Naive thymus-derived CD8-positive, alpha-beta T cell (primary cell): ENCODE measurements around the gene LGALS12. TPM values are rescaled to one million over a fixed set of nuclear protein-coding genes. Genes with fewer than 3 reads are reported as not detected.
"Not testable (repeated sequence)": the region's sequence is repeated elsewhere in the genome, so short reads cannot be mapped to it uniquely, and the experiment has no call there.

Source experiments
- ATAC-seq, 2 donors: fragments of 150-1000 bp; cut with Tn5 transposase in 1 of 2; sonication (Bioruptor Pico), chemical (Tn5 transposase) in 1 of 2; 1 replicate in 1 of 2; 2 replicates in 1 of 2; pipeline ENCODE4 v1.10.0; 2021; ENCODE audit warnings: mild to moderate bottlenecking in 2 of 2, moderate library complexity in 2 of 2
- POLR2A ChIA-PET: fragments of 350-600 bp; sonication (Branson Sonifier 250); formaldehyde crosslinking; loops from one replicate; lab custom pipeline; 2021; ENCODE audit warnings: antibody characterized with exemption; lab: Charles Lee
- DNase-seq, 10 donors: peaks; one replicate each; pipeline versions ENCODE4 v3.0.0 to v3.0.0-alpha.2; 2020 to 2022
- H3K27ac Mint-ChIP-seq, 10 donors: one replicate each; pipeline ENCODE4 v1.8.0; 2020 to 2022; ENCODE audit warnings: mild to moderate bottlenecking in 10 of 10, mixed read lengths in 10 of 10, moderate library complexity in 4 of 10, inconsistent platforms in 1 of 10
- H3K27me3 Mint-ChIP-seq, 5 donors: one replicate each; pipeline ENCODE4 v1.8.0; 2021 to 2022; ENCODE audit warnings: mixed read lengths in 5 of 5
- H3K36me3 Mint-ChIP-seq, 3 donors: one replicate each; pipeline ENCODE4 v1.8.0; 2020 to 2022; ENCODE audit warnings: mixed read lengths in 3 of 3, mild to moderate bottlenecking in 2 of 3, inconsistent platforms in 1 of 3
- H3K4me1 Mint-ChIP-seq, 4 donors: one replicate each; pipeline ENCODE4 v1.8.0; 2021 to 2022; ENCODE audit warnings: mixed read lengths in 4 of 4
- H3K4me3 Mint-ChIP-seq, 10 donors: one replicate each; pipeline ENCODE4 v1.8.0; 2020 to 2022; ENCODE audit warnings: mild to moderate bottlenecking in 10 of 10, mixed read lengths in 10 of 10, moderate library complexity in 6 of 10, inconsistent platforms in 1 of 10
- H3K9me3 Mint-ChIP-seq, 9 donors: one replicate each; pipeline ENCODE4 v1.8.0; 2020 to 2022; ENCODE audit warnings: mixed read lengths in 9 of 9, mild to moderate bottlenecking in 3 of 9, inconsistent platforms in 1 of 9, moderate library complexity in 1 of 9
- polyA plus RNA-seq, 3 donors: library from polyadenylated mRNA; unstranded; fragments of 300-500 nt; fragmentation: Illumina TruSeq; gene quantifications; one replicate each; pipeline ENCODE4 v1.2.3, GENCODE V29; 2021
- total RNA-seq, 8 experiments: library from RNA in 2 of 8; stranded (reverse) in 2 of 8; gene quantifications; one replicate each; pipeline ENCODE4 v1.2.3 and lab custom pipeline; 2021 to 2026

Gene LGALS12
- total and polyA plus RNA-seq, 5 experiments from 2014 or later = not detected

DNA sequence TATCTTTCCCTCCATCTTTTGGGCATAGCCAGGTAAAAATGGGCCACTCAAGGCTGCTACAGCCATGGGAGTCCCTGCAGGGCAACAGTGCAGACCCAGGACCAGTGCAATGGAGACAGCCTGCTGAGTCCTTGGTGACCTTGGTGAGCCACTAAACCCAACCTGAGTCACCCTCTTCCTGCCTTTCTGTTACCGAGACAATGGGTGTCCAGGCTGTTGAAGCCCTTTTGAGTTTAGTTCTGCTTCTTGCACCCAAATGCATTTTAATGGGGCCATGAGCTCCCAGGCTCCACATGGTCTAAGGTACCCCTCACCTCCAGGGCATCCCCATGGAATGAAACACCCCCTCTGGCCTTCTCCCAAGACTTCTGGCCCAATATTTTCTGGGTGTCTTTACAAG, 29.9 kb downstream of the LGALS12 start:
- H3K4me1 Mint-ChIP-seq = peaks cover 45 to 95% (median 91%) of the 10 kb centered on the region in 4 donors
- POLR2A ChIA-PET = interaction anchor here (1.3 to 9.9 kb wide), 6 partner anchors 11 to 44 kb away, joined by 3 to 226 read pairs (median 16); partner anchors contain the start of gene PLAAT5
- no peak for ATAC-seq
- peak in 1 of 10 donors; percentile 44 for DNase-seq
- no peaks in the 10 kb centered on the region for H3K27me3 Mint-ChIP-seq
- no peaks in the 10 kb centered on the region for H3K9me3 Mint-ChIP-seq
- H3K4me3 Mint-ChIP-seq = peak overlapping the region; percentile 89 to 99 (median 94)
- H3K36me3 Mint-ChIP-seq = peaks cover 0 to 19% (median 0%) of the 10 kb centered on the region in 3 donors
- peak overlapping the region; percentile 91 to 99 (median 98) for H3K27ac Mint-ChIP-seq

DNA sequence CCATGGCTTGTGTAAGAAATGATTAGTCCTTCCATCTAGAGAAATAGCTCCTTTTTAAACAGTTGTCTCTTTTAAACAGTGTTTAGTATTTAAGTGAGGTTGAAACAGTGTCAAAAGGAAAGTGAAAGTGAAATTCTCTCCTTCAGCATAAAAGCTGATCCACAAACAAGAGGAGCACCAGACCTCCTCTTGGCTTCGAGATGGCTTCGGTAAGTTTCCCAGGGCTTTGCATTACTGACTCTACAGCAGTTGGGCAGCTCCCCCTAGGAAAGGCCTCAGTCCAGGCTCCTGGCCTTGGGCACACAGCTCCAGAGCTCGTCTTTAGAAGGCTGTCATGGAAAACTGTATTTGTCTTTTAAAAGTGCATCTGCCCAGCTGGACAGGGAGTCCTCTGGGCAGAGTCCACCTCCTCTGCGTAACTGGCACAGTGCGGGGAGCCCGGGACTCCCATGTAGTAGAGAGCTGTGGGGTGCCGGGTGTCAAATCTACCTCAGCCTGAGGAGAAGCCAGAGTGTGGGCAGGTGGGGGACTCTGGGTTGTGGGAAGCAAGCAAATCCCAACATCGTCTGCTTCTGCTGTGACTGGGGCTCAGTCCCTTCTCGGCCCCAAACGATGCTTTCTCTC, 30.9 kb downstream of the LGALS12 start, which contains the start of gene PLAAT4:
Gene PLAAT4, plus strand, starts transcription at position 140 of the 624 bp plus-strand sequence. Its CDS starts 61 bp downstream, at position 201.
- Mint-ChIP-seq H3K36me3 (peaks cover 0 to 20% (median 0%) of the 10 kb centered on the region in 3 donors), H3K4me3 (peak within 1 kb of the TSS; percentile 89 to 99 (median 94)), H3K9me3 (no peaks in the 10 kb centered on the region), H3K27ac (peak within 1 kb of the TSS; percentile 91 to 99 (median 98)), H3K27me3 (no peaks in the 10 kb centered on the region), H3K4me1 (peaks cover 42 to 94% (median 90%) of the 10 kb centered on the region in 4 donors)
- peak in 7 of 10 donors; percentile 28 to 64 (median 51) for DNase-seq
- peak; percentile 66 to 74 for ATAC-seq
- POLR2A ChIA-PET = interaction anchor here (1.0 to 9.9 kb wide), 13 partner anchors 8 to 656 kb away, joined by 3 to 226 read pairs (median 7); partner anchors contain the start of genes PLAAT3, PLAAT5, RTN3 and SLC3A2

DNA sequence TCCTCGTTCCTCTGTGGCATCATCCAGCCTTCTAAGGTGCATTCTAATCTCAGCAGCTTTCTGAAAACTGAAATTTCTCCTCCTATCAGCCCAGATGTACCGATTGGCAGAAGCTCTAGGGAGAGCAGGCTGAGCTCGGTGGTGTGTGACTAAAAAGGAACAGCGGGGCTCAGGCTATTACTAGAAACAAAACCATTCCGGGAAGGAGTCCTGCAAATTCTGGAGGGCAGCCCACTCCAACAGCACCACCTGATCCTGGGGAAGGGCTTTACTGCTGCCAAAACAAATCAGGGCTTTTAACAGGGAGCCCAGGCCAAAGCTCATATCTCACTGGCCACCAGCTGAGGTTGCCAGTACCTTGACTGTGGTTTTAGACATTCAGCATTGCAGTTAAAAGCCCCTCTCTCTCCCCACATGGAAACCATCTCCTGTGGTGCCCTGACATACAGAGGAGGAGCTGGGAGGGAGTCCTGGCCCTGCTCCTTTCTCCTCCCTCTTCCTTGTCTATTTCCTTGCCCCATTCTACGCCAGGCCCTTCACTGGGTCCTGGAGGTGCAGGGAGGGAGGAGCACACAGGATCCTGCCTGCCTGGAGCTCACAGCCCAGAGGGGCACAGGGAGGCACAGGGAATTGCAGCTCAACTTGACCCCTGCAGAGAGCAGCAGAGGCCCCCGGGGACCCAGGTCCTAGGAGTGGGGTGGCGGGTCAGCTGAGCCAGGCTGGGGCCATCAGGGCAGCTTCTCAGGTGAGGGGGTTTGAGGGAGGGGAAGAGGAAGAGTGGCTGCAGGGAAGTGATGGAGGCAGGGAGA, 31.6 kb downstream of the LGALS12 start:
- H3K9me3 Mint-ChIP-seq = no peaks in the 10 kb centered on the region
- DNase-seq (peak in 3 of 10 donors; percentile 25 to 63 (median 26)), ATAC-seq (peak; percentile 38 to 54)
- peaks cover 39 to 94% (median 88%) of the 10 kb centered on the region in 4 donors for H3K4me1 Mint-ChIP-seq
- H3K36me3 Mint-ChIP-seq = peaks cover 1 to 24% (median 3%) of the 10 kb centered on the region in 3 donors
- no peaks in the 10 kb centered on the region for H3K27me3 Mint-ChIP-seq
- H3K4me3 Mint-ChIP-seq = peak overlapping the region; percentile 89 to 99 (median 94)
- H3K27ac Mint-ChIP-seq = peak overlapping the region; percentile 91 to 99 (median 98)
- POLR2A ChIA-PET = interaction anchor here (0.6 to 9.9 kb wide), 14 partner anchors 8 to 657 kb away, joined by 3 to 226 read pairs (median 6); partner anchors contain the start of genes ATL3, PLAAT3, PLAAT5 and RTN3

DNA sequence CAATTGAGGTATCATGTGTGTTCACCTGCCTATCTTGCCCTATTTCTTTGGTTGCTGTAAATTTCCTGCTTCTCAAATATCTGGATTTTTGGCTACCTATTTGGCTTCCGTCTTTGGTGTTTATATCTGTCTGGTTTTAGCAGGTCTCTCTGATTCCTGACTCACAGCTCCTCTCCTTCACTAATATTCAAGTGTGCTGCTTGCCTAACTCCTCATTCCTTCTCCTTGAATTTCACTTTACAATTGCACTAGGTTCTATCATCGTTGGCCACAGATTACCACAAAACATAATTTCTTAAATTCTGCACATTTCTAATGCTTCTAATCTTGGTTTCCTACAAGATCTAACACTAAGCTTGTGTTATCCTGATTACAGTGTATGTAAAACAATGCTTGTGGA, 36.6 kb downstream of the LGALS12 start:
- not testable (repeated sequence) for ATAC-seq, DNase-seq, H3K27me3 Mint-ChIP-seq, H3K9me3 Mint-ChIP-seq
- Mint-ChIP-seq H3K27ac (peak overlapping the region in 8 of 10 donors; percentile 4 to 86 (median 54)), H3K36me3 (peaks cover 5 to 72% (median 27%) of the 10 kb centered on the region in 3 donors), H3K4me3 (peak overlapping the region in 4 of 10 donors; percentile 2 to 18 (median 6)), H3K4me1 (peaks cover 36 to 69% (median 68%) of the 10 kb centered on the region in 4 donors)
- POLR2A ChIA-PET = interaction anchor here (1.8 kb wide), 1 partner anchor 9 kb away, joined by 9 read pairs; no protein-coding TSS in a partner anchor

DNA sequence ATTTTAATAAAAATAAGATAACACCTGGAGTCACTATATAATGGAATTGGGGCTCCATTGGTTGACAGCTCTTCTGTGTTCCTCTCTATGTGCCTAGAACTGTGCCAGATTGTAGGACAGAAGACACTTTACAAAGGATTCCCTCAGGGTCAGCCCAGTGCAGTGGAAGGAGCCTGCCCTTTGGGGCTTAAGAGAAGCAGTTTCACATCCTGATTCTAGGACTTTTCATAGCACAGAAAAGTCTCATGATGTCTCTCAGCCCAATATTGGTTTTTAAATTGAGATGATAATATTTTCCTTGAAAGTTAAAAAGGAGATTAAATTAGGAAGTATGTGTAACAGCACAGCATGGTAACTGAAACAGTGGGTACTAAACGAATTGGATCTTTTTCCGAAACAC, 37.8 kb downstream of the LGALS12 start:
- DNase-seq = no peak
- Mint-ChIP-seq H3K4me1 (peaks cover 27 to 63% (median 60%) of the 10 kb centered on the region in 4 donors), H3K4me3 (no peak overlapping the region), H3K27me3 (no peaks in the 10 kb centered on the region), H3K36me3 (peaks cover 5 to 70% (median 31%) of the 10 kb centered on the region in 3 donors), H3K27ac (peak overlapping the region; percentile 49 to 85 (median 62)), H3K9me3 (no peaks in the 10 kb centered on the region)
- POLR2A ChIA-PET = interaction anchor here (1.8 kb wide), 1 partner anchor 8 kb away, joined by 9 read pairs; no protein-coding TSS in a partner anchor
- no peak for ATAC-seq

DNA sequence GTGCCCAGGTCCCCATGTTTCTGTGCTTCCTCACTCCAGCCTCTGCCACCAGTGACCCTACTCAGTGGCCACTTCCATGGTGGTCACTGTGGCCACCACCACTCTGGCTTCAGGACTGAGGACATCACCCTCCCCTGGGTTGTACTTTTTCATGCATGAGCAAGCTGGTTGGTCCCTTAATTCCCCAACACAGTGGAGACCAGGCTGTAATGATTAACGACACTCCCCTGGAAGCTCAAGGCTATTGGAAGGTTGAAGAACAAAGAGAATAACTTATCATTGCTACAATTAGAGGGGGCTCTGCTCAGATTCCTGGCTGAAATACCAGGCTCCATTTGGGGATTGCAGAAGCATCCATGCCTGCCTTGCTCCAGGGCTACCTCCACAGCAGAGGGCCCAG, 41.2 kb downstream of the LGALS12 start:
- Mint-ChIP-seq H3K36me3 (peaks cover 5 to 54% (median 31%) of the 10 kb centered on the region in 3 donors), H3K9me3 (no peaks in the 10 kb centered on the region), H3K27ac (peak overlapping the region; percentile 45 to 89 (median 74)), H3K4me3 (no peak overlapping the region), H3K4me1 (peaks cover 27 to 62% (median 54%) of the 10 kb centered on the region in 4 donors), H3K27me3 (no peaks in the 10 kb centered on the region)
- POLR2A ChIA-PET = interaction anchor here (0.6 to 2.5 kb wide), 3 partner anchors 10 to 30 kb away, joined by 3 to 26 read pairs (median 5); partner anchors contain the start of gene PLAAT4
- ATAC-seq = no peak
- no peak for DNase-seq

DNA sequence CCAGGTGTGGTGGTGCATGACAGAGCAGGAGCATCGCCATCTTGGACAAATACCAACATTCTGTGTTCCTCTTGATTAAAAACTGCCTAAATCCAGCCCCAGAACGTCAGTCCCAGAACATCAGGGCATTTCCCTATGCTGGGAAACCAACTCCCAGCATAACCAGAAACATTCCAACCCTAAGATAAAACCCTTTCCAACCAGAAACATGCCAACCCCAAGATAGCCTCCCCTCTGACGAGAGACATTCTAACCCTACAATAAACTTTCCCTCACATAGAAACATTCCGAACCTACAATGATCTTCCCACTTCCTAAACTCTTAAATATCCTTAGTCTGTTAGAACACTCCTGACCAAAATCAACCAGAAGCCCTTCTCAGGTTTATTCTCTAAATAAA, 42.3 kb downstream of the LGALS12 start:
- H3K36me3 Mint-ChIP-seq = peaks cover 0 to 45% (median 27%) of the 10 kb centered on the region in 3 donors
- peaks cover 30 to 64% (median 55%) of the 10 kb centered on the region in 4 donors for H3K4me1 Mint-ChIP-seq
- peak overlapping the region; percentile 6 to 87 (median 65) for H3K27ac Mint-ChIP-seq
- POLR2A ChIA-PET = no interaction called here
- H3K9me3 Mint-ChIP-seq = no peaks in the 10 kb centered on the region
- DNase-seq (no peak), ATAC-seq (no peak)
- H3K4me3 Mint-ChIP-seq = no peak overlapping the region
- no peaks in the 10 kb centered on the region for H3K27me3 Mint-ChIP-seq

DNA sequence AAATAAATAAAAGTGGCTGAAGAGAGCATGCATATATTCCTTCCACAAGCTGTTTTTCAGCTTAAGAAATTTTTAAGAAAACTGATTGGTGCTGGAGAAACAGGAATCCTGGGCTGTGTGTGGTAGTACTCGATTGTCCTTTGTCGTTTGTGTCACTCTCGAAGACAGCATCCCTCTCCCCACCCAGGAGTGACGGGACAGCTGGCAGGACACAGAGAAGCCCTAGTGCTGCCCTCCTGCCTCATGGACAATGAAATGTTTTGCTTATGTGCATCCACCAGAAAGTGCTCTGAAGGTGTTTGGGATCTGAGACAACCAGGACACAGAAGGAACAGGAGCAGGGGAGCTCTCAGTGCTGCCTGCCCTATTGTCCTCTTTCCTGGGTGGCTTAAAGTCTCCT, 43.5 kb downstream of the LGALS12 start:
- no peak for DNase-seq
- Mint-ChIP-seq H3K36me3 (peaks cover 0 to 33% (median 25%) of the 10 kb centered on the region in 3 donors), H3K4me1 (peaks cover 32 to 69% (median 57%) of the 10 kb centered on the region in 4 donors), H3K27me3 (no peaks in the 10 kb centered on the region), H3K27ac (peak overlapping the region; percentile 35 to 92 (median 78)), H3K4me3 (peak overlapping the region; percentile 4 to 81 (median 57)), H3K9me3 (no peaks in the 10 kb centered on the region)
- POLR2A ChIA-PET = interaction anchor here (0.8 to 7.4 kb wide), 3 partner anchors 14 to 42 kb away, joined by 6 to 226 read pairs (median 55); partner anchors contain the start of gene PLAAT4
- no peak for ATAC-seq

DNA sequence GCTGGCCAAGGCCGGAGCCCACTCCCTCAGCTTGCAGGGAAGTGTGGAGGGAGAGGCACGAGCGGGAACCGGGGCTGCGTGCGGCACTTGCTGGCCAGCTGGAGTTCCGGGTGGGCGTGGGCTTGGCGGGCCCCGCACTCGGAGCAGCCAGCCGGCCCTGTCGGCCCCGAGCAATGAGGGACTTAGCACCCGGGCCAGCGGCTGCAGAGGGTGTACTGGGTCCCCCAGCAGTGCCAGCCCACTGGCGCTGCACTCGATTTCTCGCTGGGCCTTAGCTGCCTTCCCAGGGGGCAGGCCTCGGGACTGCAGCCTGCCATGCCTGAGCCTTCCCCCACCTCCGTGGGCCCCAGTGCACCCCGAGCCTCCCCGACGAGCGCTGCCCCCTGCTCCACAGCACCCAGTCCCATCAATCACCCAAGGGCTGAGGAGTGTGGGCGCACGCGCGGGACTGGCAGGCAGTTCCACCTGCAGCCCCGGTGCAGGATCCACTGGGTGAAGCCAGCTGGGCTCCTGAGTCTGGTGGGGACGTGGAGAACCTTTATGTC, 44.3 kb downstream of the LGALS12 start:
- not testable (repeated sequence) for H3K9me3 Mint-ChIP-seq, H3K27me3 Mint-ChIP-seq, DNase-seq, ATAC-seq
- Mint-ChIP-seq H3K36me3 (peaks cover 0 to 25% (median 22%) of the 10 kb centered on the region in 3 donors), H3K27ac (peak overlapping the region in 8 of 10 donors; percentile 91 to 100 (median 95)), H3K4me3 (peak overlapping the region in 7 of 10 donors; percentile 85 to 98 (median 90)), H3K4me1 (peaks cover 37 to 77% (median 62%) of the 10 kb centered on the region in 4 donors)
- POLR2A ChIA-PET = interaction anchor here (0.7 to 7.4 kb wide), 11 partner anchors 7 to 63 kb away, joined by 3 to 226 read pairs (median 6); partner anchors contain the start of genes PLAAT2 and PLAAT4

DNA sequence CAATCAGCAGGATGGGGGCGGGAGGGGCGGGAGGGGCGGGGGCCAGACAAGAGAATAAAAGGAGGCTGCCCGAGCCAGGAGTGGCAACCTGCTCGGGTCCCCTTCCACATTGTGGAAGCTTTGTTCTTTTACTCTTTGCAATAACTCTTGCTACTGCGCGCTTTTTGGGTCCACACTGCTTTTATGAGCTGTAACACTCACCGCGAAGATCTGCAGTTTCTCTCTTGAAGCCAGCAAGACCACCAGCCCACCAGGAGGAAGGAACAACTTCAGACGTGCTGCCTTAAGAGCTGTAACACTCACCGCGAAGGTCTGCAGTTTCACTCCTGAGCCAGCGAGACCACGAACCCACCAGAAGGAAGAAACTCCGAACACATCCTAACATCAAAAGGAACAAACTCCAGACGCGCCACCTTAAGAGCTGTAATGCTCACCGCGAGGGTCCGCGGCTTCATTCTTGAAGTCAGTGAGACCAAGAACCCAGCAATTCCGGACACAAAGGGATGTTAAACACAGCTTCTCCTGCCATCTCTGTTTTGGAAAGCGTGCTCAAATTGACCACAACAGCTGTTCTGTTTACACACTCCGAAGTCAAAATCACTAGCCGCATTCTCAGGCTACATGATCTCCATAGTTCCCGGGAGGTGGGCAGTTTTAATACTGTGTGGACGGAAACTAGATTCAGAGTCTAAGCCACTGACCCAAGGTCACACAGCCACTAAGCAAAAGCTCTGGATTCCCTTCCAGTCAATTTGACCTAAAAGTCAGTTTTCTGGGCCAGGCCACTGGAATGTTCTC, 45.4 kb downstream of the LGALS12 start:
- Mint-ChIP-seq H3K9me3 (no peaks in the 10 kb centered on the region), H3K27ac (peak overlapping the region; percentile 91 to 100 (median 96)), H3K36me3 (peaks cover 0 to 16% (median 14%) of the 10 kb centered on the region in 3 donors), H3K4me3 (peak overlapping the region; percentile 85 to 98 (median 90)), H3K4me1 (peaks cover 43 to 84% (median 71%) of the 10 kb centered on the region in 4 donors), H3K27me3 (no peaks in the 10 kb centered on the region)
- DNase-seq (peak in 8 of 10 donors; percentile 25 to 73 (median 52)), ATAC-seq (peak; percentile 27)
- POLR2A ChIA-PET = interaction anchor here (0.5 to 7.4 kb wide), 29 partner anchors 8 to 1193 kb away, joined by 3 to 226 read pairs (median 4); partner anchors contain the start of genes ATL3, MARK2, PLAAT2 and PLAAT3
